Transverse colon (tissue), 4 donors: ENCODE results near the gene HBG1. TPM values are rescaled to one million over a fixed set of nuclear protein-coding genes. Genes with fewer than 3 reads are reported as not detected.

Experiments
- DNase-seq: peaks from one replicate; pipeline ENCODE4 v3.0.0-alpha.2; 2019
- H3K27ac ChIP-seq, 4 donors: fragments of 200-600 bp; sonication (generic); 2 replicates each; pipeline ENCODE4 v1.5.1; 2016 to 2018; ENCODE audit warnings: inconsistent platforms in 4 of 4
- H3K27me3 ChIP-seq: fragments of 200-600 bp; sonication (generic); 2 replicates; pipeline ENCODE4 v1.5.1; 2017; ENCODE audit warnings: inconsistent platforms
- H3K36me3 ChIP-seq, 4 donors: fragments of 200-600 bp; sonication (generic); 2 replicates each; pipeline ENCODE4 v1.5.1; 2017 to 2019; ENCODE audit warnings: inconsistent platforms in 4 of 4
- H3K4me1 ChIP-seq, 4 donors: fragments of 200-600 bp; sonication (generic); 2 replicates each; pipeline ENCODE4 v1.5.1; 2017 to 2020; ENCODE audit warnings: inconsistent platforms in 4 of 4
- H3K4me3 ChIP-seq, 4 donors: fragments of 200-600 bp; sonication (generic); 1 replicate in 1 of 4; 2 replicates in 3 of 4; pipeline versions ENCODE4 v1.5.1 to v1.6.1; 2017 to 2019; ENCODE audit warnings: inconsistent platforms in 4 of 4
- H3K9me3 ChIP-seq, 2 donors: fragments of 200-600 bp; sonication (generic); 2 replicates each; pipeline ENCODE4 v1.5.1; 2017 to 2019; ENCODE audit warnings: inconsistent platforms in 2 of 2
- EP300 ChIP-seq: sonication (generic); formaldehyde crosslinking; IDR thresholded peaks from one replicate; pipeline ENCODE4 v1.6.1; 2017; ENCODE audit warnings: antibody characterized with exemption, low read depth
- POLR2A ChIP-seq: fragments of 450-650 bp; IDR thresholded peaks from one replicate; pipeline ENCODE4 v1.6.1; 2016; ENCODE audit warnings: antibody characterized with exemption, mild to moderate bottlenecking, moderate library complexity
- POLR2AphosphoS5 ChIP-seq, 3 donors: sonication (generic); formaldehyde crosslinking; IDR thresholded peaks; one replicate each; pipeline ENCODE4 v1.6.1; 2016; ENCODE audit warnings: antibody characterized with exemption in 3 of 3
- WGBS, 2 donors: methylation state at CpG; one replicate each; pipeline ENCODE4 v1.1.5; 2018; ENCODE audit warnings: low coverage in 1 of 2; 5-methylcytosine and 5-hydroxymethylcytosine counted together
- in situ Hi-C, 4 donors: fragments of 200-750 bp; cut with MboI; loops; one replicate each; pipeline versions ENCODE4 v1.15.0 to v1.15.1; 2017; ENCODE audit warnings: low sequenced_read_pairs in 3 of 4, low pct_ligation_motif_present in 1 of 4, low pct_unique_long_range_greater_than_20kb in 1 of 4
- intact Hi-C: fragments of 100-400 bp; cut with DNase I; formaldehyde crosslinking; loops from one replicate; pipeline ENCODE4 v1.15.1; 2023; ENCODE audit warnings: low total_unique reads
- total RNA-seq, 4 donors: library from RNA; depleted of rRNA; stranded (reverse); fragments of >200 nt; gene quantifications; one replicate each; pipeline ENCODE4 v1.1.0, GENCODE V29; 2016
- TF ChIP-seq, protein P1 (sequence below), 5 experiments: fragments of 200-600 bp in 3 of 5; fragments of 450-650 bp in 2 of 5; sonication (generic) in 3 of 5; IDR thresholded peaks; 1 replicate in 2 of 5; 2 replicates in 3 of 5; pipeline ENCODE4 v1.5.1; 2016 to 2017; ENCODE audit warnings: antibody characterized with exemption in 5 of 5, inconsistent platforms in 3 of 5, mild to moderate bottlenecking in 2 of 5, moderate library complexity in 1 of 5

HBG1 gene
- total RNA-seq, 4 donors from 2014 or later = not detected

DNA sequence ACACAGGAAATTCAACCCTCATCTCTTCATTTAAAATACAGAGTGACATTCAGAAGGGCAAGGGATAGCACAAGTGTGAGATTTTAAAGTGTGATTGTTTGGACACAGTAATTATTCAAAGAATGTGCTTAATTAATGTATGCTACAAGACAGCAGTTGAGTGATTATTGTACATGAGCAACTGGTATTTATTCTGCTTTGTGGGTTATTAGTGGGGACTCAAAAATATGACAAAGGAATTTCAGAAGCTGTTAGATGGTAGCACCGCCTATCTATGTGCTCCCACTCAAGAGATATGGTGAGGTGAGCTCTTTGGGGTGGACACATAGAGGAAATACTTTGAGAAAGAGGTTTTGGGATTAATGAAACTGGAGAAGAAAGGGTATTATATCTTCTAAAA lies 9.6 kb downstream of the HBG1 start:
- Histone ChIP-seq H3K27ac (no peak overlapping the region), H3K27me3 (no peaks in the 10 kb centered on the region), H3K4me1 (no peaks in the 10 kb centered on the region), H3K4me3 (no peak overlapping the region), H3K36me3 (no peaks in the 10 kb centered on the region), H3K9me3 (no peaks in the 10 kb centered on the region)
- 74% methylated on average over 1 of the region's 1 CpG; no CpG with 5 or more reads in 1 of the 2 donors for WGBS, 2 donors
- in situ Hi-C loops = no loop called here
- no peak for DNase-seq
- intact Hi-C loops = no loop called here
- TF ChIP-seq POLR2AphosphoS5 (IDR thresholded peaks at IDR 0.05) (no peak), EP300 (no peak), POLR2A (no peak)
- TF ChIP-seq, protein P1, sequence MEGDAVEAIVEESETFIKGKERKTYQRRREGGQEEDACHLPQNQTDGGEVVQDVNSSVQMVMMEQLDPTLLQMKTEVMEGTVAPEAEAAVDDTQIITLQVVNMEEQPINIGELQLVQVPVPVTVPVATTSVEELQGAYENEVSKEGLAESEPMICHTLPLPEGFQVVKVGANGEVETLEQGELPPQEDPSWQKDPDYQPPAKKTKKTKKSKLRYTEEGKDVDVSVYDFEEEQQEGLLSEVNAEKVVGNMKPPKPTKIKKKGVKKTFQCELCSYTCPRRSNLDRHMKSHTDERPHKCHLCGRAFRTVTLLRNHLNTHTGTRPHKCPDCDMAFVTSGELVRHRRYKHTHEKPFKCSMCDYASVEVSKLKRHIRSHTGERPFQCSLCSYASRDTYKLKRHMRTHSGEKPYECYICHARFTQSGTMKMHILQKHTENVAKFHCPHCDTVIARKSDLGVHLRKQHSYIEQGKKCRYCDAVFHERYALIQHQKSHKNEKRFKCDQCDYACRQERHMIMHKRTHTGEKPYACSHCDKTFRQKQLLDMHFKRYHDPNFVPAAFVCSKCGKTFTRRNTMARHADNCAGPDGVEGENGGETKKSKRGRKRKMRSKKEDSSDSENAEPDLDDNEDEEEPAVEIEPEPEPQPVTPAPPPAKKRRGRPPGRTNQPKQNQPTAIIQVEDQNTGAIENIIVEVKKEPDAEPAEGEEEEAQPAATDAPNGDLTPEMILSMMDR (IDR thresholded peaks at IDR 0.05) = no peak

DNA sequence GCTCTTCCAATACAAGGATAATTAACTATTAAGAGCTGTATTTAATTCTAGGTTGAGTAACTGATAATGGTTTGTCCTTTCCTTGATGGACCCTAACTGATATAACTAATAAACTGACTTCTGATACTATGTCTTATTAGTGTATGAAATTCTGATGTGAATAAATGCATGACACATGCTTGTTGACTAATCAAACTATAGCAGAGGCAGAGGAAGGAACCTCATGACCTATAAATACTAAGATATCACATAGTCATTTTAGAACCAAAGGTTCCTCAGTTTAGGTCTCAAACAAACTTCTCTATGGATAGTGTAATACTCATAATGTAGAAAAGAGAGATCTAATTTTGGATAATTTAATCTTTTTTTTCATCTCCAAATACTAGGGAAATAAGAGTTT lies 10.6 kb downstream of the HBG1 start:
- Histone ChIP-seq H3K27me3 (no peaks in the 10 kb centered on the region), H3K36me3 (no peaks in the 10 kb centered on the region), H3K4me3 (no peak overlapping the region), H3K9me3 (no peaks in the 10 kb centered on the region), H3K27ac (no peak overlapping the region), H3K4me1 (no peaks in the 10 kb centered on the region)
- intact Hi-C loops = no loop called here
- TF ChIP-seq EP300 (no peak), POLR2A (no peak), POLR2AphosphoS5 (IDR thresholded peaks at IDR 0.05) (no peak)
- TF ChIP-seq, protein P1 (IDR thresholded peaks at IDR 0.05) = no peak
- DNase-seq = no peak
- in situ Hi-C loops = no loop called here

DNA sequence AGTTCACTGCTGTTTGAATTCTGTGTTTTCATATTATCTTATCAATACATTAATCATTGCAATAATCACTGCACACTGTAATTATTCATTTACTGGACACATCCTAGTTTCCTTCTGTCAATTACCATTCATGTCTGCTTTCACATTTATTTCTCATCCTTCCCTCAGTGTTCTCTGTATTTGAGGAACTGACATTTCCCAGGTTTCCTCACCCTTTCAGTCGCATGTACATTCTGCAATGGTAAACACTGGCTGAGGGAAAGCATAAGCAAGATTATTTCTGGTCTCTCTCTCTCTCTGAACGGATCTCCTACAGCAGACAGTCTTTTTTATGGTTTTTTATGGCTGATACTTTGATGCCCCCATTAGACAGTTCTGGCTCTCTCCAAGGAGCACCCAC lies 11.2 kb downstream of the HBG1 start:
- TF ChIP-seq, protein P1 (IDR thresholded peaks at IDR 0.05) = no peak
- no peak for TF ChIP-seq POLR2A
- TF ChIP-seq POLR2AphosphoS5 (IDR thresholded peaks at IDR 0.05) = no peak
- TF ChIP-seq EP300 = no peak
- WGBS, 2 donors = 15 to 27% methylated on average over 2 of the region's 2 CpGs
- H3K27me3 ChIP-seq = no peaks in the 10 kb centered on the region
- no peaks in the 10 kb centered on the region for H3K9me3 ChIP-seq
- intact Hi-C loops (no loop called here), in situ Hi-C loops (no loop called here)
- no peak overlapping the region for H3K27ac ChIP-seq
- no peak for DNase-seq
- no peak overlapping the region for H3K4me3 ChIP-seq
- no peaks in the 10 kb centered on the region for H3K4me1 ChIP-seq
- H3K36me3 ChIP-seq = no peaks in the 10 kb centered on the region

DNA sequence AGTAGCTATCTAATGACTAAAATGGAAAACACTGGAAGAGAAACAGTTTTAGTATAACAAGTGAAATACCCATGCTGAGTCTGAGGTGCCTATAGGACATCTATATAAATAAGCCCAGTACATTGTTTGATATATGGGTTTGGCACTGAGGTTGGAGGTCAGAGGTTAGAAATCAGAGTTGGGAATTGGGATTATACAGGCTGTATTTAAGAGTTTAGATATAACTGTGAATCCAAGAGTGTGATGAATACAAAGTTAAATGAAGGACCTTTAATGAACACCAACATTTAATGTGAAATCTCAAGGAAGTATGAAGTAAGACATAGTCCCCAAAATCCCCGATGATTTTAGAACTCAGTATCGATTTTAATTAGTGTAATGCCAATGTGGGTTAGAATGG lies 12.2 kb downstream of the HBG1 start:
- no peaks in the 10 kb centered on the region for H3K36me3 ChIP-seq
- H3K4me3 ChIP-seq = no peak overlapping the region
- intact Hi-C loops = no loop called here
- H3K4me1 ChIP-seq = no peaks in the 10 kb centered on the region
- no peak overlapping the region for H3K27ac ChIP-seq
- TF ChIP-seq POLR2AphosphoS5 (IDR thresholded peaks at IDR 0.05) = no peak
- TF ChIP-seq, protein P1 (IDR thresholded peaks at IDR 0.05) = no peak
- TF ChIP-seq POLR2A = no peak
- no peak for TF ChIP-seq EP300
- WGBS, 2 donors = 92 to 96% methylated on average over 2 of the region's 2 CpGs
- H3K9me3 ChIP-seq = no peaks in the 10 kb centered on the region
- no peaks in the 10 kb centered on the region for H3K27me3 ChIP-seq
- in situ Hi-C loops = no loop called here
- DNase-seq = no peak
